ENCODE results near the gene CCL21.

CCL21 gene

DNA sequence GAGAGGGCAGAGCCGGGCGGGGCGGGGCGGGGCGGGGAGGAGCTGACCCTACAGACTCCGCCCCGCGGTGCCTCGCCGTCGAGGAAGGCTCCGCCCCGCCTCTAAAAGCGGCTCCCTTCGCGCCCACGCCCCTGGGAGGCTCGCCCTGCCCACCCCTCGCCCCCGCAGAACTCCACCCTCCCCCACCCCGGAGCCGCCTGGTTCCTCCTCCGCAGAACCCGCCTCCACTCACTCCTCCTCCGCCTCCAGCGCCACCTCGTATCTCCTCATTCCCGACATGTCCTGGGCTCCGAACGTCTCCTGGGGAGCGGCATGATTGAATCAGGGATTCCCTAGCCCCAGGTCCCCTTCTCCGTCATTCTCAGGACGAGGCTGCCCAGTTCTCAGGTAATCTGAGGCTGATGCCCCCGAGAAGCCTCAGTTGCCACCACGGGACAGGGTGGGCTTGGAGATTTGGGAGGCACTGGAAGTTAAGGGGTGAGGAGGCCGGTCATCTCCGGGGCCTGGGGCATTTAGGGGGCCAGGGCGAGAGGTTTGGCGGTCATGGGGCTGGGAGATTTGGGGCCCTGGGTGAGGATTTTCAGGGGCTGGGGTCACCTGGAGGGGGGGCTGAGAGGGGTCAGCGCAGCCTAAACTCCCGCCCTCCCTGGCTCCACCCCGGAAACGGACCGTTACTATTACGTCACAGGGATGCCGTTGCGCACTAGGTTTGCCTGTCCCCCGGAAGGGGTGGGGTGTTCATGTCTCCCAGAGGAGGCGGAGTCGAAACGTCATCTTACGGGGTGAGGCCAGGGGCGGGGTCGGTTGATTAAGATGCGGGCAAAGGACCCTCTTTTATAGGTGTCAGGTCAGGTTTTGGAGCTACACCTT lies 44.3 kb downstream of the CCL21 start (continued):
- TF ChIP-seq, protein P1, sequence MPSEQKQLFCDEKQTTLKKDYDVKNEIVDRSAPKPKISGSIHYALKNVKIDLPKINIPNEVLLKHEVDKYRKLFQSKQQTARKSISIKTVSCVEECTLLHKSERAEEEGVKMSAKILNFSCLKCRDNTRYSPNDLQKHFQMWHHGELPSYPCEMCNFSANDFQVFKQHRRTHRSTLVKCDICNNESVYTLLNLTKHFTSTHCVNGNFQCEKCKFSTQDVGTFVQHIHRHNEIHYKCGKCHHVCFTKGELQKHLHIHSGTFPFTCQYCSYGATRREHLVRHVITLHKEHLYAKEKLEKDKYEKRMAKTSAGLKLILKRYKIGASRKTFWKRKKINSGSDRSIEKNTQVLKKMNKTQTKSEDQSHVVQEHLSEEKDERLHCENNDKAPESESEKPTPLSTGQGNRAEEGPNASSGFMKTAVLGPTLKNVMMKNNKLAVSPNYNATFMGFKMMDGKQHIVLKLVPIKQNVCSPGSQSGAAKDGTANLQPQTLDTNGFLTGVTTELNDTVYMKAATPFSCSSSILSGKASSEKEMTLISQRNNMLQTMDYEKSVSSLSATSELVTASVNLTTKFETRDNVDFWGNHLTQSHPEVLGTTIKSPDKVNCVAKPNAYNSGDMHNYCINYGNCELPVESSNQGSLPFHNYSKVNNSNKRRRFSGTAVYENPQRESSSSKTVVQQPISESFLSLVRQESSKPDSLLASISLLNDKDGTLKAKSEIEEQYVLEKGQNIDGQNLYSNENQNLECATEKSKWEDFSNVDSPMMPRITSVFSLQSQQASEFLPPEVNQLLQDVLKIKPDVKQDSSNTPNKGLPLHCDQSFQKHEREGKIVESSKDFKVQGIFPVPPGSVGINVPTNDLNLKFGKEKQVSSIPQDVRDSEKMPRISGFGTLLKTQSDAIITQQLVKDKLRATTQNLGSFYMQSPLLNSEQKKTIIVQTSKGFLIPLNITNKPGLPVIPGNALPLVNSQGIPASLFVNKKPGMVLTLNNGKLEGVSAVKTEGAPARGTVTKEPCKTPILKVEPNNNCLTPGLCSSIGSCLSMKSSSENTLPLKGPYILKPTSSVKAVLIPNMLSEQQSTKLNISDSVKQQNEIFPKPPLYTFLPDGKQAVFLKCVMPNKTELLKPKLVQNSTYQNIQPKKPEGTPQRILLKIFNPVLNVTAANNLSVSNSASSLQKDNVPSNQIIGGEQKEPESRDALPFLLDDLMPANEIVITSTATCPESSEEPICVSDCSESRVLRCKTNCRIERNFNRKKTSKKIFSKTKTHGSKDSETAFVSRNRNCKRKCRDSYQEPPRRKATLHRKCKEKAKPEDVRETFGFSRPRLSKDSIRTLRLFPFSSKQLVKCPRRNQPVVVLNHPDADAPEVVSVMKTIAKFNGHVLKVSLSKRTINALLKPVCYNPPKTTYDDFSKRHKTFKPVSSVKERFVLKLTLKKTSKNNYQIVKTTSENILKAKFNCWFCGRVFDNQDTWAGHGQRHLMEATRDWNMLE (tag by site-specific recombination; conservative IDR thresholded peaks at IDR 0.05; ENCODE audit: low read depth): no peak
- peak; percentile 35; the same call in 1 of the 2 replicates for TF ChIP-seq ZNF76 (tag by site-specific recombination; IDR thresholded peaks at IDR 0.05; ENCODE audit: borderline replicate concordance, low read depth)
- no peak for TF ChIP-seq ZSCAN30 (tag by site-specific recombination; IDR thresholded peaks at IDR 0.05)
- TF ChIP-seq ZBTB21 (tag by site-specific recombination; IDR thresholded peaks at IDR 0.05): peak; percentile 96
- TF ChIP-seq ZNF529 (tag by site-specific recombination; IDR thresholded peaks at IDR 0.05; ENCODE audit: insufficient replicate concordance): no peak
- TF ChIP-seq ZNF146 (tag by site-specific recombination; IDR thresholded peaks at IDR 0.05): no peak
- TF ChIP-seq ZNF623 (tag by site-specific recombination; IDR thresholded peaks at IDR 0.05): no peak
- TF ChIP-seq, protein P2, sequence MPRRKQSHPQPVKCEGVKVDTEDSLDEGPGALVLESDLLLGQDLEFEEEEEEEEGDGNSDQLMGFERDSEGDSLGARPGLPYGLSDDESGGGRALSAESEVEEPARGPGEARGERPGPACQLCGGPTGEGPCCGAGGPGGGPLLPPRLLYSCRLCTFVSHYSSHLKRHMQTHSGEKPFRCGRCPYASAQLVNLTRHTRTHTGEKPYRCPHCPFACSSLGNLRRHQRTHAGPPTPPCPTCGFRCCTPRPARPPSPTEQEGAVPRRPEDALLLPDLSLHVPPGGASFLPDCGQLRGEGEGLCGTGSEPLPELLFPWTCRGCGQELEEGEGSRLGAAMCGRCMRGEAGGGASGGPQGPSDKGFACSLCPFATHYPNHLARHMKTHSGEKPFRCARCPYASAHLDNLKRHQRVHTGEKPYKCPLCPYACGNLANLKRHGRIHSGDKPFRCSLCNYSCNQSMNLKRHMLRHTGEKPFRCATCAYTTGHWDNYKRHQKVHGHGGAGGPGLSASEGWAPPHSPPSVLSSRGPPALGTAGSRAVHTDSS (tag by site-specific recombination; IDR thresholded peaks at IDR 0.05): no peak
- TF ChIP-seq KLF10 (tag by site-specific recombination; IDR thresholded peaks at IDR 0.05): peak; percentile 60
- TF ChIP-seq ZNF138 (tag by site-specific recombination; IDR thresholded peaks at IDR 0.05; ENCODE audit: borderline replicate concordance): no peak
- TF ChIP-seq, protein P3, sequence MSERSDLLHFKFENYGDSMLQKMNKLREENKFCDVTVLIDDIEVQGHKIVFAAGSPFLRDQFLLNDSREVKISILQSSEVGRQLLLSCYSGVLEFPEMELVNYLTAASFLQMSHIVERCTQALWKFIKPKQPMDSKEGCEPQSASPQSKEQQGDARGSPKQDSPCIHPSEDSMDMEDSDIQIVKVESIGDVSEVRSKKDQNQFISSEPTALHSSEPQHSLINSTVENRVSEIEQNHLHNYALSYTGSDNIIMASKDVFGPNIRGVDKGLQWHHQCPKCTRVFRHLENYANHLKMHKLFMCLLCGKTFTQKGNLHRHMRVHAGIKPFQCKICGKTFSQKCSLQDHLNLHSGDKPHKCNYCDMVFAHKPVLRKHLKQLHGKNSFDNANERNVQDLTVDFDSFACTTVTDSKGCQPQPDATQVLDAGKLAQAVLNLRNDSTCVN (tag by site-specific recombination; optimal IDR thresholded peaks at IDR 0.05): peak; percentile 27
- no peak for TF ChIP-seq ZNF521 (tag by site-specific recombination; IDR thresholded peaks at IDR 0.05)
- TF ChIP-seq KLF7 (tag by site-specific recombination; IDR thresholded peaks at IDR 0.05; ENCODE audit: borderline replicate concordance): no peak
- peak; percentile 90 for TF ChIP-seq EGR2 (tag by site-specific recombination; IDR thresholded peaks at IDR 0.05; ENCODE audit: low read depth)
- TF ChIP-seq ZNF610 (tag by site-specific recombination; IDR thresholded peaks at IDR 0.05; ENCODE audit: borderline replicate concordance): peak; percentile 84; the same call in 1 of the 2 replicates
- TF ChIP-seq, protein P4, sequence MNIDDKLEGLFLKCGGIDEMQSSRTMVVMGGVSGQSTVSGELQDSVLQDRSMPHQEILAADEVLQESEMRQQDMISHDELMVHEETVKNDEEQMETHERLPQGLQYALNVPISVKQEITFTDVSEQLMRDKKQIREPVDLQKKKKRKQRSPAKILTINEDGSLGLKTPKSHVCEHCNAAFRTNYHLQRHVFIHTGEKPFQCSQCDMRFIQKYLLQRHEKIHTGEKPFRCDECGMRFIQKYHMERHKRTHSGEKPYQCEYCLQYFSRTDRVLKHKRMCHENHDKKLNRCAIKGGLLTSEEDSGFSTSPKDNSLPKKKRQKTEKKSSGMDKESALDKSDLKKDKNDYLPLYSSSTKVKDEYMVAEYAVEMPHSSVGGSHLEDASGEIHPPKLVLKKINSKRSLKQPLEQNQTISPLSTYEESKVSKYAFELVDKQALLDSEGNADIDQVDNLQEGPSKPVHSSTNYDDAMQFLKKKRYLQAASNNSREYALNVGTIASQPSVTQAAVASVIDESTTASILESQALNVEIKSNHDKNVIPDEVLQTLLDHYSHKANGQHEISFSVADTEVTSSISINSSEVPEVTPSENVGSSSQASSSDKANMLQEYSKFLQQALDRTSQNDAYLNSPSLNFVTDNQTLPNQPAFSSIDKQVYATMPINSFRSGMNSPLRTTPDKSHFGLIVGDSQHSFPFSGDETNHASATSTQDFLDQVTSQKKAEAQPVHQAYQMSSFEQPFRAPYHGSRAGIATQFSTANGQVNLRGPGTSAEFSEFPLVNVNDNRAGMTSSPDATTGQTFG (tag by site-specific recombination; IDR thresholded peaks at IDR 0.05; ENCODE audit: borderline replicate concordance): no peak
- no peak for TF ChIP-seq HOXD13 (CRISPR knock-in tag; IDR thresholded peaks at IDR 0.05; ENCODE audit: borderline replicate concordance)
- TF ChIP-seq, protein P5, sequence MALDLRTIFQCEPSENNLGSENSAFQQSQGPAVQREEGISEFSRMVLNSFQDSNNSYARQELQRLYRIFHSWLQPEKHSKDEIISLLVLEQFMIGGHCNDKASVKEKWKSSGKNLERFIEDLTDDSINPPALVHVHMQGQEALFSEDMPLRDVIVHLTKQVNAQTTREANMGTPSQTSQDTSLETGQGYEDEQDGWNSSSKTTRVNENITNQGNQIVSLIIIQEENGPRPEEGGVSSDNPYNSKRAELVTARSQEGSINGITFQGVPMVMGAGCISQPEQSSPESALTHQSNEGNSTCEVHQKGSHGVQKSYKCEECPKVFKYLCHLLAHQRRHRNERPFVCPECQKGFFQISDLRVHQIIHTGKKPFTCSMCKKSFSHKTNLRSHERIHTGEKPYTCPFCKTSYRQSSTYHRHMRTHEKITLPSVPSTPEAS (tag by site-specific recombination; IDR thresholded peaks at IDR 0.05): no peak
- TF ChIP-seq ZNF629 (tag by site-specific recombination; IDR thresholded peaks at IDR 0.05): peak; percentile 97
- TF ChIP-seq ZNF366 (tag by site-specific recombination; conservative IDR thresholded peaks at IDR 0.05): no peak
- TF ChIP-seq ZBTB7A (tag by site-specific recombination; IDR thresholded peaks at IDR 0.05; ENCODE audit: low read depth): no peak
- peak; percentile 45; the same call in 1 of the 2 replicates for TF ChIP-seq ZNF2 (tag by site-specific recombination; IDR thresholded peaks at IDR 0.05)
- 0 out of 2 replicates have a peak, but pooled peaks have one; percentile 43 for TF ChIP-seq BCL11B (tag by site-specific recombination; IDR thresholded peaks at IDR 0.05; ENCODE audit: low read depth)
- TF ChIP-seq SCRT2 (tag by site-specific recombination; IDR thresholded peaks at IDR 0.05): no peak
